Stimulated activated CD4-positive, alpha-beta T cell treated with anti-CD3 and anti-CD28 coated beads, Interleukin-1b, Interleukin-23, amount 100 ng/mL, for 1 hour (primary cell): ENCODE results near the gene SCFD1.
"Not testable (repeated sequence)": the region's sequence is repeated elsewhere in the genome, so short reads cannot be mapped to it uniquely, and the experiment has no call there.

Experiments
- DNase-seq, 2 donors: peaks; one replicate each; pipeline ENCODE4 v3.0.0-alpha.2; 2020; ENCODE audit warnings: low read depth in 2 of 2

Gene SCFD1

DNA sequence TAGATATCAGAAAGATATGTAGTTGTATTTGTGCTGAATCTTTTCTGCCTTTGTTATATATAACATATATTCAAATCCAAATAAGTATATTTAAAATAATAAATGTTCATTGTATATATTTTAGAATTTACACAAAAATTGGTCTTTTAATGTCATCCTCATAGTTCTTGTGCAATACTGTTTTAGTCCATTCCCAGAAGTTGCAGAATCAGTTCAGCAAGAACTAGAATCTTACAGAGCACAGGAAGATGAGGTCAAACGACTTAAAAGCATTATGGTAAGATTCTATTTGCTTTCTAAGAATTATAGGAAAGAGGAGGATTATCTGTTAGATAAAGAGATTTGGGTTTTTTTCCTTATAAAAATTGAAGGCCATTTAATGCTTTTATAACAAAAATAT lies 51.0 kb downstream of the SCFD1 start:
- DNase-seq, result no peak

DNA sequence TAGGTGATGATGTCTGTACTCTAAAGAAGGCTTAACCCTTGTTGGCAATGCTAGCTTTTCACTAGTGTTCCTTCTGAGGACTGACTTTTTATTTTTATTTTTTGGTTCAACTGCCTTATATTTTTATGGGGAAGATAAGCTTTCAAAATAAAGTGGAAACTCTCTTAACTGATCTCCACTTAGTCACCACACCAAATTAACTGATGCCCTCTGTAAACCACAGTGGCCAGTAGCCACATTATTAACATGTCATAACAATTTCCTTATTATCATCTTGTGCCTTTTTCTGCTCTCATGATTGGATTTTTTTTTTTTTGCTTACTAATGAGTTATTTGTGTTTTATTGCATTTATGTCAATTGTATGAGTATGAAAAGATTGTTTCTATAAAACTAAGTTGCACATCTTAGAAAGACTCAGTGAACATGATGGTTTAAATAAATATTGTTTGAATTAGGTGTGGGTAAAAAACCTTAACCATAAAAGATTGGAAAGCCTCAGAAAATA lies 56.9 kb downstream of the SCFD1 start:
- no peak for DNase-seq

DNA sequence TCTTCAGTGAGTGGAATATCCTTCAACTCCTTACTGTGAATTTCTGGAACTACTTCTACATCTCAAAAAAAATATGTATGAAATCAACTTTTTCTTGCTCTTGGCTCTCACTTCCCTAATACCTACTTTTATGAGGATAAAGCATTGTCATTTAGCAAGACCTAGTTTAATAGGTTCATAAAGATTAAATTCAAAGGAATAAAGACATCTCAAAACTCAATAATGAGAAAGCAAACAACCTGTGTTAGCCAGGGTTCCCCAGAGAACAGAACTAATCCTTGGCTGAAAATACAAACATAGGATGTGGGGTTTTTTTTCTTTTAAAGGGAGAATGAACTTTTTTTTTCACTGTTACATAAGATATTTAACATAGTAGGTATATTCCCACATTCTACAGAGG lies 57.9 kb downstream of the SCFD1 start:
- no peak for DNase-seq

DNA sequence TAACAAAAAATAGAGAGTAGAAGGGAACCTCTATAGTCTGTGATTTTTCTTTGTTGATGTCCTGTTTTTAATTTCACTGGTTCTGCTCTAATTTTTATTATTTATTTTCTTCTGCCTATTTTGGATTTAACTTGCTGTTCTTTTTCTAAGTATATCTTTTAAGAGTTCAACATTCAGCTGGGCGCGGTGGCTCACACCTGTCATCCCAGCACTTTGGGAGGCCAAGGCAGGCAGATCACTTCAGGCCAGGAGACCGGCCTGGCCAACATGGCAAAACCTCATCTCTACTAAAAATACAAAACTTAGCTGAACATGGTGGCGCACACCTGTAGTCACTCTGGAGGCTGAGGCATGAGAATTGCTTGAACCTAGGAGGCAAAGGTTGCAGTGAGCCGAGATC lies 58.7 kb downstream of the SCFD1 start:
- not testable (repeated sequence) for DNase-seq

DNA sequence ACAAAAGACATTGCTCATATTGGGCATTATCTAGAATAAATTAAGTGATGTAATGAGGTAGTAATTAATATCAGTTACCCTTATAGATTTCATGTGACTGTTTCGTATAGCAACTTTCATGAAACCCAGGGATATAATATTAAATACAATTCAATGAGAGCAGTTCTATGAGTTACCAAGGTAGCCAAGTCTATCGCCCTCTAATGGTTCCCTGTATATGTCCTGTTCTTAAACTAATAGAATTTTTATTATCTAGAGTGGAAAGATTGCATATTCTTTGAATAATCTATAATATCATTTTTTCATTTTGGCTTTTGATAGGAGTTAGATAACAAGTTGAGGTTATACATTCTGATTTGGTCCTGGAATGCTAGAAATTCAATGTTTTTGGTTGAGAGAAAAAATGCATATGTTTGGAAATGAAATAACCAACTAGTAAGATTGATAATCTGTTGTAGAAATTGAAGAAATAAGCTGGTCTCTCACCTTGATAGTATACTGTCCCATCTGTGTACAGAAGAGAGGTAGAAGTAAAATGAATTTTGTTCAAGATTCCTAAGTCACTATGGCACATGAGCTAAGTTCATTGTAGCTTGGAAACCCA lies 59.7 kb downstream of the SCFD1 start:
- DNase-seq, result no peak

DNA sequence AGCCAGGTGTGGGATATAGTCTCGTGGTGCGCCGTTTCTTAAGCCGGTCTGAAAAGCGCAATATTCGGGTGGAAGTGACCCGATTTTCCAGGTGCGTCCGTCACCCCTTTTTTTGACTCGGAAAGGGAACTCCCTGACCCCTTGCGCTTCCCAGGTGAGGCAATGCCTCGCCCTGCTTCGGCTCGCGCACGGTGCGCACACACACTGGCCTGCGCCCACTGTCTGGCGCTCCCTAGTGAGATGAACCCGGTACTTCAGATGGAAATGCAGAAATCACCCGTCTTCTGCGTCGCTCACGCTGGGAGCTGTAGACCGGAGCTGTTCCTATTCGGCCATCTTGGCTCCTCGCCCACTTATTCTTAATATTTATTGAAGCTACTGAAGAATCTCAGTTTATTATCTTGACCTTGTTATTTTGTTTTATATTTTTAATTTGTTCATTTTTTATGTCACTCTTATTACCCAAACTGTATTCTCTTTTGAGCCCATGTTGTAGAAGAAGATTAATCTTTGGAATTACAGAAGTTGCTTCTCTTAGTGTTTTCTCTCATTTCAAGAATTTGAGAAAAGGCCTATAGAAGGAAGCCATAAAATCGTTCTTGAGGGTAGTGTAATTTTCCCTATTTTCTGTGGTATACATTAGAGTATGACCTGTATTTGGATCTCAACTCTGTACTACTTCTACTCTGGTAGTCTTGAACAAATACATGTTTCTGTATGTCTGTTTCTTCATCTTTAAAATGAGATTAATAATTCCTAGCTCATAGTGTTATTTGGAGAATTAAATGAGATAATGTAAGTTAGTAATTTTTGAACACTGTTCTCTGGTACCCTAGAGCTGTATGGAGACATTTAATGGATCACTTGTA lies 68.6 kb downstream of the SCFD1 start:
- not testable (repeated sequence) for DNase-seq

DNA sequence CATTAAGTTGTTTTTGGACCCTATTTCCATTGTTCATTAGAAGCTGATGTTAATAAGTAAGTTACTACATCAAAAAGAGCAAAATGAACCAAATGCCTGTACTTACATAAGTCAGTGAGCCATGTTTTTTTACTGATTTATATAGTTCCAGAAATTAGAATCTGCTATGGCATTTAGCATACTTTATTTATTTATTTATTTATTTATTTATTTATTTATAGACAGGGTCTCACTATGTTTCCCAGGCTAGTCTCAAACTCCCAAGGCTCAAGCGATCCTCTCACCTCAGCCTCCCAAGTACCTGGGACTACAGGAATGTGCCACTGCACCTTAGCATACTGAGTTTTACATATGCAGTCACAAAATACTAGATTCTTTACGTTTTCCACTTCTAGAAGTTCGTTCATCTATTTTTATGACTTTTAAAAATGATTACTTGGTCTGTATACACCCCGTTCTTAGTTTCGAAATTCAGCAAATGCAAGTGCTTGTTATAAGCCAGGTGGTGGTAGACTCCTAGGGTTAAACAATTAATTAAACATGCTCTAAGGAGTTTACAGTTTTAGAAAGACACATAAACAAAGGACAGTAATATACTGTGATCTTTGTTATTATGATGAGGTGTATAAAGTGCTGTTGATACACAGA lies 69.8 kb downstream of the SCFD1 start:
- no peak for DNase-seq

DNA sequence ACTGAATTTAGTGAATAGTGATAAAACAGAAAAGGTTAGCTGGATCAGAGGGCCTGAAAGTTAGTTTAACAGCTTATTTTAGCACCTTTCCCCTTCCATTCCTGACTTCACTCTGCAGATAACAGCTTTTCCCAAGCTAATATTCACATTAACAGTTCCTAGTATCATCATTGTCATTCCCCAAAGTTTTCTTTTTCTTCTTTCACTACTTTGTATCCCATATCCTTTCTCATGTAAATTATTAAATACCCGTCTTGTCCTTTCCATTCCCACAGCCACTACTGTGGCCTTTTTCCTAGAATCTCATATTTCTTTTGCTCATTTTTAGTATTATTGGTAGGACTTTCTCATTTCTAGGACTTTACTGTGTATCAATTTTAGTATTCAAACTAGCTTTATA lies 70.5 kb downstream of the SCFD1 start:
- DNase-seq, result no peak

DNA sequence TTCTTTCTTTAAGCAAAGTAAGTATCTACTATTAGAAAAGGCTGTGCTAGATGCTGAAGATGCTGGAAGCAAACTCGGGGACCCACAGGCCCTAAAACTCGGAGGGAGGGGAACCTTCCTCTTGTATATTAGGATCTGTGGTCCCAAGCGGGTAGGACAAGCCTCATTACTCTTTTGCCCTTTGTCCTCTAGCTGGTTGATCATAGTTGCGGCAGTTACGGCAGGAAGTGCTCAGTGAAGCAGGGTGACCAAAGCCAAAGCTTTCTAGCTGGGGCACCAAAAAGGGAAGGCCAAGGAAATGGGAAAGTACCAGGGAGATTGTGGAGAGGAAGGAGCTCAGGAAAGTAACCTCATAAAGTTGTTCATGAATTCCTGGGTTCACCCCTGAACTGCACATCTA lies 76.3 kb downstream of the SCFD1 start:
- no peak for DNase-seq

DNA sequence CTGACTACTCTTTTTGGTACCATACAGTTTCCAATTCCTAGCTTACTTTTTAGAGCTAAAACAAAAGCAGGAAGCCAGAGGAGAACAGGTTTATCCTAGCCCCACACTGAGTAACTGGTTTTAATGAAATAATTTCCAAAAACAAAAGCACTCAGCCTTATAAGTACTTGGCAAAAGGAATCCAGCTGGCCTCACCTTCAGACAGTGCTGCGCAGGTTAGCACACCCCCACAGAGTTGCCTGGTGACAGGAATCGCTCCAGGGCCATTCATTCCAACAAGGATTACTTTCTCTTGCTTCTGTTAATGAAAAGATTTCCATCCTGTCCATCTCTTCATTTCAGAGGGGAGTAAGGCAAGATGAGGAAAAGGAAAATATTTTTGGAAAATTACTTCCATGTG lies 84.6 kb downstream of the SCFD1 start:
- no peak for DNase-seq

DNA sequence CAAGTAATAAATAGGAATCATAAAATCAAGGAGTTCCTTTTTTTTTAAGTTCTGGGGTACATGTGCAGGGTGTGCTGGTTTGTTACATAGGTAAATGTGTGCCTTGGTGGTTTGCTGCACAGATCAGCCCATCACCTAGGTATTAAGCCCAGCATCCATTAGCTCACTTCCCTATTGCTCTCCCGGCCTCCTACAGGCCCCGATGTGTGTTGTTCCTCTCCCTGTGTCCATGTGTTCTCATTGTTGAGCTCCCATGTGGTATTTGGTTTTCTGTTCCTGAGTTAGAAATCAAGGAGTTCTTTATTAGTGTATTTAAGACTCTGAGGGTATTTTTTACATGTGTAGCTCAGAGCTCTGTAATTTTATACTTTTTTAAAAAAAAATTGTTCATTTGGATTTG lies 86.0 kb downstream of the SCFD1 start:
- DNase-seq, result no peak

DNA sequence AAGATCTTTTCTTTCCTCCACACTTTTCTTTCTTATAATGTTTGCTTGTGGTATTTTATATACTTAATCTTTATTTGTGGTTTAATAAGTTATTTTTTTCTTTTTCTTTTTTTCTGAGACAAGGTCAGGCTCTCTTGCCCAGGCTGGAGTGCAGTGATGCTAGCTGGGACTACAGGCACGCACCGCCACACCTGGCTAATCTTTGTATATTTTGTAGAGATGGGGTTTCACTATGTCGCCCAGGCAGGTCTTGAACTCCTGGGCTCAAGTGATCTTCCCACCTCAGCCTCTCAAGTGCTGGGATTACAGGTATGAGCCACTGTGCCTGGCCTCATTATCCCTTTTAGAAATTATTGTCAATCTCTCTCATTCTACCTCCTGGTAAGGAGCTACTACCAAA lies 87.1 kb downstream of the SCFD1 start:
- no peak for DNase-seq

DNA sequence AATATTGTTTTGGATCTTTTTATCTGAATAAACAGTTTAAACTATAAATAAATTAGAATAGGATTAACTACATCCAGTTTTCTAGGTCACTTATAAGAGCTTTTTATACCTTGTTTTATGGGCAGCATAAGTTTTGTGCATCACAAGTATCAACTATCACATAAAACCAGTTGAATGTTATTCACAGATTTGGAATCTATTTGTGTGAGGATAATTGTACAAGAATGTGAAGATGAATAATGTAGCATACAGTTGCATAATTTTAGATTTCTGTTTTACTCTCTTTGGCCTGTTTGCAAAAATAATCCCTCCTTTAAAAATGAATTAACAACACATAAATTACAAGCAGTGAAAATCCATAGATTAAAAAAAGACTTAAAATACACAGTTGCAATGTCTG lies 88.8 kb downstream of the SCFD1 start:
- DNase-seq, result no peak

DNA sequence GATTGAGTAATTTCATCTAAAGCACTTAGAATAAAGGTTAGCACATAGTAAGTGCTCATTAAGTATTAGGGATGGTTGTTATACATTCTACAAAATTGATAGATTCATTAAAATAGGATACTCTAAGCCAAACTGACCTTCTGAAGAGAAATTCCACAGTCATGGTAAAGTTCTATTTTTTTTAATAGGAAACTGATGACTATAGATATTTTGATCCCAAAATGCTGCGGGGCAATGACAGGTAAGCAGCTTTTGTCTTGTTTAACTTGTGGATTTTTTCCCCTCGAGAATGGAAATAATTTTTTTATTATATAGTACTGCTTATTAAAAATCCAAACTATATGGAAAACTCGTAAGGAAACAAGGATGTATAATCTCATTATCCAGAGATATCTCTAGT lies 97.0 kb downstream of the SCFD1 start:
- DNase-seq, result no peak

DNA sequence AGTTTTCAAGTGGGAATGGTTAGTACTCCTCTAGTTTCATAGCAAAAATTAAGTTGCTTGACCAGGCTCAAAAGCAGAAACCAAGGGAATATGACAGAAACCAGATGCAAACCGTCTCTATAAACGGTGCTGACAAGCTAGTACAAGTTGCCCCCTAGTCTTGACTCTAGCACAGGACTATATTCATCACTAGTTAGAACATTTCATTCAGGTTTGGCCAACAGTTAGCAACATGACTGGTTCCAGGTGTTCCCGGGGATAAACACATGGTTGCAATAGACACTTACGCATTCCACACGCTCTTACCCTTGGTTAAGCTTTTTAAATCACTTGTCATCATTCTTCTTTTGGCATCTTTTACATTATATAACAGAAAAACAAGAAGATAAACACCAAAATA lies 103.6 kb downstream of the SCFD1 start:
- DNase-seq, result no peak

DNA sequence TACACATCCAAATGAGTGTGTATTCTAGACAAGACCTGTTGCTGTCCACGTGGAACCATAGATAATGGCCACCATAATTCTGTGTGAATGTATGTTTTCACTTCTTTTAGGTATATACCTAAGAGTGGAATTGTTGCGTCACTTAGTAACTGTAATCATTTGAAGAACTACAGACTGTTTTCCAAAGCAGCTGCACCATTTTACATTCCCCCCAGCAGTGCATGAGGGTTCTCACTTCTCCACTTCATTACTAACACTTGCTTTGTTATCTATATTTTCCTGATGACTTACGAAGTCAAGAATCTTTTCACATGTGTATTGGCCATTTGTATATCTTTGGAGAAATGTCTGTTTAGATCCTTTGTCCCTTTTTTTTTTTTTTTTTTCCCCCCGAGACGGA lies 106.4 kb downstream of the SCFD1 start:
- no peak for DNase-seq

DNA sequence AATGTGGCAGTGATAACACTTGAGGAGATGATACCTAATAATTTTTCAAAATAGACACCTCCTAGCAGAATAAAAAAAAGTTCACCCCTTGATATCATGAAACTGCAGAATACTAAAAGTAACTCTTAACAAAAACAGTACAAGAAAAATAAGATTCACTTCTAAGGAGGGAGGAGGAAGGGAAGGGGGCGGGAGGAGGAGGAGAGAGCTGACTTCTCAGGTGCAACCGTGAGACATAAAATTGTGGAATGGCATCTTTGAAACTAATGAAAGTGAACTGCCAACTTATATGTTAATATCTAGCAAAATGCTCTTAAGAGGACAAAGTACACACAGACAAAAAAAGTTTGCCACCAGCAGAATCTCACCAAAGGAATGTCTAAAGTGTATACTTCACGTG lies 115.8 kb downstream of the SCFD1 start:
- DNase-seq, result no peak

DNA sequence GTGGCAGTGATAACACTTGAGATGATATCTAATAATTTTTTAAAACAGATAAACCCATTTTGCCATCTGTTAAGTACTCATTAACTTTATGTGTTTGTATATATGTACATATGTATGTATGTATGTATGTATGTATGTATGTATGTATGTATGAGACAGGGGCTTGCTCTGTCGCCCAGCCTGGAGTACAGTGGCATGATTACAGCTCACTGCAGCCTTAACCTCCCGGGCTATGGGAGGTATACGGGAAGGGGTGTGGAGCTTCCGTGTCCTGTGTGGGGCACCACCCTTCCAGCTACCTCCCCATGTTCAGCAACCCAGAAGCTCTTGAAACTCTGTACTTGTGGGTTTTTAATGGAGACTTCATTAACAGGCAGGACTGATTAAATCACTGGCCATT lies 116.9 kb downstream of the SCFD1 start:
- DNase-seq, result no peak

DNA sequence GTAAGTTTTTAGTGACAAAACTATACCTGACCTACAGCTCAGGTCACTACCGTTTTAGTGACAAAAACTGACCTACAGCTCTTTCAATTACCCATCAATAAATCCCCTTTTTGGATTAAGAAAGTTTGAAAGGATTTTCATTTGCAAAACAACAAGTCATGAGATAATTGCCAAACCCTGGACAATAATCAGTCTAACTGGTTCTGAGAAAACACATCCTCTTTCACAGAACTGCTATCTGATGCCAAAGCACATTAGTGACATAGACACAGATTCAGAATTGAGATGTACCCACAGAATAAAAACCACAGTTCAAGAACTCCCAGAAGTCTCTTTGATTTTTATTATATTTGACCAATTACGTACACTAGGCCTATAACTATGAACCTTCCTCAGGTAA lies 126.2 kb downstream of the SCFD1 start:
- no peak for DNase-seq

DNA sequence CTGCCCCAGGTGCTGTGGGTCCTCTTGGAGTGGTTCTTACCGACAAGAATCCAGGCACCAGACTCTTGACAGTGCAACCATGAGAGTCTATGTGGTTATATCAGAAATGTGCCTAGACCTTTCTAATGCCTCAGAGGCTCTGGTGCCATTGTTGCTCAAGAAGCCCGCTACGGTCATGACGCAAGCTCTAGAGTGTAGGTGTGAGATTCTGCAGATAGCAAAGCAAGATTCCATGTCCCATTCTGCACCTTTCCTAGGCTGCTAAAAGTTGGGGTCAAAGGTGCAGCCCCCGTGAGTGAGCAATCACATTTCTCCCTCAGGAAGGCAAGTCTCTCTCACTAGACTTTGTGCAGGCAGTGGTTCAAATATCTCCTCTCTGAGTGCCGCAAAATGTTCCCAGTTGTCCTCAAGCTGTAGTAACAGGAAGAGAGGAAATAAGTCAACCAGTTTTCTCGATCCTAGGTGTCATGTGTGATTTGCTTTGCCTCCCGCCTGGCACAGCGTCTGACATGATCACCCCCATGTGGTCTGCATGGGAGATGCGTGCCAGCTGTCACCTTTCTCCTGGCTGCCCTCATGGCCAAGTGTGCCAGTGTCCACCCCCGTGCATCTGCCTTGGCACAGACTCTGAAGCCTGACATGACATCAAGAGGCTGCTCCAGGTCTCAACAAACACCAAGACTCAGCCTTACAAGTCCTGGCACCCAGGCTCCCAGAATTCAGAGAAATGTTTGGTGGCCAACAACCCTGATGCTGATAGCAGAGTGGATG lies 129.7 kb downstream of the SCFD1 start:
- DNase-seq, result no peak

DNA sequence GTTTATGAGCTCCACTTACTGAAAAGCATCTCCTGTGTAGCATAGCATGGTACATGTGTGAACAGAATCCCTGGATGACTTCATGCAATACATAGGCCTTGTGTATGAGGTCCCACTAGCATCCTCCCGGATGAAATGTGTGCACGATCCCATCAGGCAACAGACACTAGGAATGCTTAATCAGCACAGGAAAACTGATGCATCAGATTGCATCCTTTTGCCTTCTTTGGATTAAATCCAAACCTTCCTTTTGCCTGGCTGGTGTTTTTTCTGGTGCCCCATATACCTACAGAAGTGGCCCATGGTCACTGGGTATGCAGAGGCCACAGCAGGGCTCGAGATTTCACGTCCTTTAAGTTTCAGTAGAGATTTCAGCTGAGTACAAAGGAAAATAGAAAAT lies 131.3 kb downstream of the SCFD1 start:
- no peak for DNase-seq

DNA sequence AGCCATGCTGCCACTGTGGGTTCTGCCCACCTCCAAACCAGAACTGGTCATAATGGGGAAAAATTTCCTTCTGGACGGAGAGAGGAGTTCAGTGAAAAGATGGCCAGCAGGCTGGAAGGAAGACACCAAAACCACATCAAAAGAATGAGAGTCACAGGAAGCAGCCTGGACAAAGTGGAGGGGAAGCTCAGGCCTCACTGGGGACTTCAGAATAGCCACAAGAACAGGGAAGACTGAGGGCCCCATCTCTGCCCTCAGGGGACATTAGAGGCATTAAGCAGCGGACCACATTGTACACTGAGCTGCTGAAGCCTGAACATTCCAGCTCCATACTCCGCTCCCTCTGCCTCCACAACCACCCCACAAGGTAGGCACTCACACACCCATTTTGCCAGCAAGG lies 132.7 kb downstream of the SCFD1 start:
- DNase-seq, result no peak
